ENCODE data around the gene RNF223. TPM values are rescaled to one million over a fixed set of nuclear protein-coding genes. Genes with fewer than 3 reads are reported as not detected.

The RNF223 gene
- total RNA-seq, 1 donor = not detected

GRCh38 chr1:1065265-1065939 is 8.7 kb downstream of the RNF223 start:
- no peak for TF ChIP-seq CTCF (IDR thresholded peaks at IDR 0.05; ENCODE audit: extremely low read depth, low read depth, low read length)
- peaks cover 34% of the 10 kb centered on the region for H3K27me3 ChIP-seq (ENCODE audit: insufficient read depth, low read length)
- H3K4me2 ChIP-seq (ENCODE audit: insufficient read depth, low read length) = no peak overlapping the region
- no peaks in the 10 kb centered on the region for H3K79me2 ChIP-seq (ENCODE audit: insufficient read depth, low read length)
- peaks cover 10% of the 10 kb centered on the region for H3K4me1 ChIP-seq (ENCODE audit: insufficient read depth, low read length)
- H3K36me3 ChIP-seq (ENCODE audit: insufficient read depth, low read length) = no peaks in the 10 kb centered on the region
- H3K27ac ChIP-seq (ENCODE audit: low read depth, low read length) = no peak overlapping the region
- no peaks in the 10 kb centered on the region for H3K9me3 ChIP-seq (ENCODE audit: low read depth, low read length)
- H3K4me3 ChIP-seq (ENCODE audit: insufficient read depth, low read length) = no peak overlapping the region
- no peak for DNase-seq (ENCODE audit: insufficient read length, low spot score, missing footprints)
- H2AFZ ChIP-seq (ENCODE audit: low read length) = no peak overlapping the region
- no peaks in the 10 kb centered on the region for H4K20me1 ChIP-seq (ENCODE audit: insufficient read depth, low read length)

GRCh38 chr1:1063945-1064831 is 9.9 kb downstream of the RNF223 start:
- no peaks in the 10 kb centered on the region for H4K20me1 ChIP-seq (ENCODE audit: insufficient read depth, low read length)
- H3K27me3 ChIP-seq (ENCODE audit: insufficient read depth, low read length) = peaks cover 35% of the 10 kb centered on the region
- H3K27ac ChIP-seq (ENCODE audit: low read depth, low read length) = no peak overlapping the region

GRCh38 chr1:1063261-1063944 is 10.7 kb downstream of the RNF223 start:
- H3K27ac ChIP-seq (ENCODE audit: low read depth, low read length) = no peak overlapping the region
- no peaks in the 10 kb centered on the region for H4K20me1 ChIP-seq (ENCODE audit: insufficient read depth, low read length)
- no peaks in the 10 kb centered on the region for H3K9me3 ChIP-seq (ENCODE audit: low read depth, low read length)
- H2AFZ ChIP-seq (ENCODE audit: low read length) = no peak overlapping the region
- H3K4me2 ChIP-seq (ENCODE audit: insufficient read depth, low read length) = no peak overlapping the region
- no peak overlapping the region for H3K4me3 ChIP-seq (ENCODE audit: insufficient read depth, low read length)
- H3K79me2 ChIP-seq (ENCODE audit: insufficient read depth, low read length) = no peaks in the 10 kb centered on the region
- H3K36me3 ChIP-seq (ENCODE audit: insufficient read depth, low read length) = no peaks in the 10 kb centered on the region
- no peak for TF ChIP-seq CTCF (IDR thresholded peaks at IDR 0.05; ENCODE audit: extremely low read depth, low read depth, low read length)
- peaks cover 41% of the 10 kb centered on the region for H3K27me3 ChIP-seq (ENCODE audit: insufficient read depth, low read length)
- H3K4me1 ChIP-seq (ENCODE audit: insufficient read depth, low read length) = peaks cover 10% of the 10 kb centered on the region
- no peak for DNase-seq (ENCODE audit: insufficient read length, low spot score, missing footprints)

More at GRCh38 chr1:1063945-1064831, 9.9 kb downstream of the RNF223 start:
- no peaks in the 10 kb centered on the region for H3K9me3 ChIP-seq (ENCODE audit: low read depth, low read length)
- H2AFZ ChIP-seq (ENCODE audit: low read length) = no peak overlapping the region
- H3K4me2 ChIP-seq (ENCODE audit: insufficient read depth, low read length) = peak overlapping the region; percentile 48
- DNase-seq (ENCODE audit: insufficient read length, low spot score, missing footprints) = peak; percentile 99
- H3K36me3 ChIP-seq (ENCODE audit: insufficient read depth, low read length) = no peaks in the 10 kb centered on the region
- peaks cover 10% of the 10 kb centered on the region for H3K4me1 ChIP-seq (ENCODE audit: insufficient read depth, low read length)
- H3K4me3 ChIP-seq (ENCODE audit: insufficient read depth, low read length) = no peak overlapping the region
- peak; percentile 67 for TF ChIP-seq CTCF (IDR thresholded peaks at IDR 0.05; ENCODE audit: extremely low read depth, low read depth, low read length)
- no peaks in the 10 kb centered on the region for H3K79me2 ChIP-seq (ENCODE audit: insufficient read depth, low read length)
